Dermis blood vessel endothelial cell (primary cell): ENCODE data around the gene ZNF746. TPM values are rescaled to one million over a fixed set of nuclear protein-coding genes. Genes with fewer than 3 reads are reported as not detected.
A peak's percentile ranks its signal among the peaks of the same experiment; 100 is the strongest.

Source experiments
- DNase-seq: peaks from one replicate; pipeline ENCODE4 v3.0.0; 2010
- total RNA-seq: library from RNA; depleted of rRNA; stranded (reverse); fragments of >200 nt; gene quantifications from 2 replicates; pipeline ENCODE4 v1.2.3, GENCODE V29; 2014

ZNF746 gene
- total RNA-seq, 1 donor from 2014 or later: 24.3 TPM

DNA sequence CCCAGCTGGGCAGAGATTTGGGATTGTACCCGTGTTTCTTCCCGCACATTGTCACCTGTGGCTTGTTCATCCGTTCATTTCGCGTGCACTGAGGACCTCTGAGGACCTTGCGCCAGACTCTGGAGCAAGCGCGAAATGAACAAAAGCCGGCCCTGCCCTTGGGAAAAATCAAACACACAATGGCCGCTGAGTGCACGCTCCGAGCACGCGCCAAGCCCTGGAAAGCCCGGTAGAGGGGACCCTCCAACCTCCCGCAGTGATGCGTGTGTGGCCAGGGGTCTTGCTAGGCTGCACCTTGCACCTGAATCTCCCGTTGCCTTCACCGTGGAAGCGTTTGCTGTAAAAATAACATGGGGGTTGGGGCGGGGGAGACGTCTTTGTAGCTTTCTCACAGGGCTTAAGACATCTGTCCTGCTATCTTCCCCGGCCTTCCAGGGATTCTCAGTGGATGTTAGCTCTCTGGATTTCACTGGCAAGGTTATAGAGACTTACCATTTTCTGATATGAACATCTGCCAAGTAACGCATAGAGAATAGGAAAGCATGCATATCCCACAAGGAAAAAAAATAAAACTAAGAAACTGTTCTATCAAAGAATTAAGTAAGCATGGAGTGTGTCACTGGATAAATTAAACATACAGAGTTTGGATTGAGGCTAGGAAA is 74.0 kb downstream of the ZNF746 start:
- DNase-seq: peak; percentile 25

- no peak for DNase-seq
Measured at GRCh38 chr7:149422914-149423301, 74.7 kb downstream of the ZNF746 start.

Other genes with a start within 250 kb of the ZNF746 start
- gene ZNF783, start 235.6 kb downstream of the ZNF746 start, total RNA-seq: 6.7 and 7.5 TPM in 2 replicates
- gene ZNF777, start 36.7 kb downstream of the ZNF746 start, total RNA-seq: 4.9 and 8.5 TPM in 2 replicates